ENCODE data around the gene FOXJ2. TPM values are rescaled to one million over a fixed set of nuclear protein-coding genes. Genes with fewer than 3 reads are reported as not detected.
"Not testable (repeated sequence)": the region's sequence is repeated elsewhere in the genome, so short reads cannot be mapped to it uniquely, and the experiment has no call there.

FOXJ2 gene
- total RNA-seq, 1 experiment from 2014 or later, result 30.3 TPM

DNA sequence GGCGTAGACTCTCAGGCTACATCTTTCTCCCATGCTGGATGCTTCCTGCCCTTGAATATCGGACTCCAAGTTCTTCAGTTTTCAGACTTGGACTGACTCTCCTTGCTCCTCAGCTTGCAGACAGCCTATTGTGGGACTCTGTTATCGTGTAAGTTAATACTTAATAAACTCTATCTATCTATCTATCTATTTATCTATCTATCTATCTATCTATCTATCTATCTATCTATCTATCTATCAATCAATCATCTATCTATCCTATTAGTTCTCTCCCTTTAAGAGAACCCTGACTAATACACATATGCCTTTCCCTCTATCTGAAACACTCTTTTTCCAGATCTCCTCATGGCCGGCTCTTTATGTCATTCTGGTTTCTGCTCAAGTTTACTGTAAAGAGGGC is 27.6 kb upstream of the FOXJ2 start:
- H3K4me3 ChIP-seq; BruUV-seq (replicated peaks); POLR2A ChIA-PET (ENCODE audit: unreplicated experiment); H3K36me3 ChIP-seq (ENCODE audit: low read depth); H3K9me2 ChIP-seq (ENCODE audit: insufficient read depth); H3K4me2 ChIP-seq; H4K20me1 ChIP-seq (ENCODE audit: insufficient read depth); H3K79me2 ChIP-seq (ENCODE audit: low read depth); H3F3A ChIP-seq (ENCODE audit: insufficient read depth, low read depth); H3K9me3 ChIP-seq (ENCODE audit: insufficient read depth, low read depth); H2AFZ ChIP-seq; H3K4me1 ChIP-seq (replicated peaks; ENCODE audit: insufficient read depth); DNase-seq; intact Hi-C loops (cut with micrococcal nuclease; ENCODE audit: unreplicated experiment); H3K27ac ChIP-seq; H3K27me3 ChIP-seq (ENCODE audit: insufficient read depth, low read depth); CTCF ChIA-PET: not testable (repeated sequence)

GRCh38 chr12:8011331-8011730 is 21.2 kb upstream of the FOXJ2 start:
- Histone ChIP-seq H3K4me1 (replicated peaks; ENCODE audit: insufficient read depth) (peaks cover 6% of the 10 kb centered on the region), H3K9me3 (ENCODE audit: insufficient read depth, low read depth) (no peaks in the 10 kb centered on the region), H3K9me2 (ENCODE audit: insufficient read depth) (no peaks in the 10 kb centered on the region), H2AFZ (no peak overlapping the region), H3F3A (ENCODE audit: insufficient read depth, low read depth) (peaks cover 17% of the 10 kb centered on the region), H3K4me3 (no peak overlapping the region), H3K4me2 (peak overlapping the region; percentile 15; the same call in 1 of the 2 replicates), H3K79me2 (ENCODE audit: low read depth) (no peaks in the 10 kb centered on the region), H3K36me3 (ENCODE audit: low read depth) (no peaks in the 10 kb centered on the region), H4K20me1 (ENCODE audit: insufficient read depth) (no peaks in the 10 kb centered on the region), H3K27ac (peak overlapping the region; percentile 26), H3K27me3 (ENCODE audit: insufficient read depth, low read depth) (no peaks in the 10 kb centered on the region)
- BruUV-seq (replicated peaks), result no TSS peak
- CTCF ChIA-PET, result interaction anchor here (0.7 to 0.9 kb wide), 2 partner anchors 67 to 78 kb away, joined by 4 to 7 read pairs; no protein-coding TSS in a partner anchor
- POLR2A ChIA-PET (ENCODE audit: unreplicated experiment), result interaction anchor here (0.5 to 0.7 kb wide), 3 partner anchors 91 to 428 kb away, joined by 3 to 37 read pairs (median 4); no protein-coding TSS in a partner anchor
- intact Hi-C loops (cut with micrococcal nuclease; ENCODE audit: unreplicated experiment), result no loop called here
- DNase-seq, result peak in 1 of 2 experiments; percentile 85
- TF ChIP-seq EZH2 (IDR thresholded peaks at IDR 0.05; ENCODE audit: low read depth), result no peak

GRCh38 chr12:8012651-8013309 is 19.7 kb upstream of the FOXJ2 start:
- Histone ChIP-seq H4K20me1 (ENCODE audit: insufficient read depth) (no peaks in the 10 kb centered on the region), H3K27me3 (ENCODE audit: insufficient read depth, low read depth) (peaks cover 12% of the 10 kb centered on the region), H3K79me2 (ENCODE audit: low read depth) (no peaks in the 10 kb centered on the region), H3K4me1 (replicated peaks; ENCODE audit: insufficient read depth) (peaks cover 6% of the 10 kb centered on the region), H3K4me3 (no peak overlapping the region), H3F3A (ENCODE audit: insufficient read depth, low read depth) (peaks cover 17% of the 10 kb centered on the region), H3K9me2 (ENCODE audit: insufficient read depth) (no peaks in the 10 kb centered on the region), H3K4me2 (no peak overlapping the region), H3K27ac (no peak overlapping the region), H2AFZ (no peak overlapping the region), H3K9me3 (ENCODE audit: insufficient read depth, low read depth) (no peaks in the 10 kb centered on the region), H3K36me3 (ENCODE audit: low read depth) (no peaks in the 10 kb centered on the region)
- ChIA-PET POLR2A (ENCODE audit: unreplicated experiment) (interaction anchor here (0.6 kb wide), 1 partner anchor 26 kb away, joined by 39 read pairs; no protein-coding TSS in a partner anchor), CTCF (interaction anchor here (0.7 kb wide), 1 partner anchor 532 kb away, joined by 5 read pairs; no protein-coding TSS in a partner anchor)
- intact Hi-C loops (cut with micrococcal nuclease; ENCODE audit: unreplicated experiment), result no loop called here
- no TSS peak for BruUV-seq (replicated peaks)
- DNase-seq, result peak in 1 of 2 experiments; percentile 55
- TF ChIP-seq, protein P1, sequence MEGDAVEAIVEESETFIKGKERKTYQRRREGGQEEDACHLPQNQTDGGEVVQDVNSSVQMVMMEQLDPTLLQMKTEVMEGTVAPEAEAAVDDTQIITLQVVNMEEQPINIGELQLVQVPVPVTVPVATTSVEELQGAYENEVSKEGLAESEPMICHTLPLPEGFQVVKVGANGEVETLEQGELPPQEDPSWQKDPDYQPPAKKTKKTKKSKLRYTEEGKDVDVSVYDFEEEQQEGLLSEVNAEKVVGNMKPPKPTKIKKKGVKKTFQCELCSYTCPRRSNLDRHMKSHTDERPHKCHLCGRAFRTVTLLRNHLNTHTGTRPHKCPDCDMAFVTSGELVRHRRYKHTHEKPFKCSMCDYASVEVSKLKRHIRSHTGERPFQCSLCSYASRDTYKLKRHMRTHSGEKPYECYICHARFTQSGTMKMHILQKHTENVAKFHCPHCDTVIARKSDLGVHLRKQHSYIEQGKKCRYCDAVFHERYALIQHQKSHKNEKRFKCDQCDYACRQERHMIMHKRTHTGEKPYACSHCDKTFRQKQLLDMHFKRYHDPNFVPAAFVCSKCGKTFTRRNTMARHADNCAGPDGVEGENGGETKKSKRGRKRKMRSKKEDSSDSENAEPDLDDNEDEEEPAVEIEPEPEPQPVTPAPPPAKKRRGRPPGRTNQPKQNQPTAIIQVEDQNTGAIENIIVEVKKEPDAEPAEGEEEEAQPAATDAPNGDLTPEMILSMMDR (conservative IDR thresholded peaks at IDR 0.05), result no peak
- TF ChIP-seq EZH2 (IDR thresholded peaks at IDR 0.05; ENCODE audit: low read depth), result no peak

GRCh38 chr12:8014836-8015235 is 17.7 kb upstream of the FOXJ2 start:
- Histone ChIP-seq H3K9me3 (ENCODE audit: insufficient read depth, low read depth) (no peaks in the 10 kb centered on the region), H3K9me2 (ENCODE audit: insufficient read depth) (no peaks in the 10 kb centered on the region), H3K36me3 (ENCODE audit: low read depth) (no peaks in the 10 kb centered on the region), H3K4me1 (replicated peaks; ENCODE audit: insufficient read depth) (peaks cover 12% of the 10 kb centered on the region), H3K27ac (no peak overlapping the region), H3K27me3 (ENCODE audit: insufficient read depth, low read depth) (peaks cover 33% of the 10 kb centered on the region), H4K20me1 (ENCODE audit: insufficient read depth) (no peaks in the 10 kb centered on the region), H2AFZ (no peak overlapping the region), H3K79me2 (ENCODE audit: low read depth) (no peaks in the 10 kb centered on the region), H3F3A (ENCODE audit: insufficient read depth, low read depth) (peaks cover 17% of the 10 kb centered on the region), H3K4me3 (no peak overlapping the region), H3K4me2 (no peak overlapping the region)
- BruUV-seq (replicated peaks), result no TSS peak
- intact Hi-C loops (cut with micrococcal nuclease; ENCODE audit: unreplicated experiment), result no loop called here
- ChIA-PET POLR2A (ENCODE audit: unreplicated experiment) (no interaction called here), CTCF (no interaction called here)
- no peak for DNase-seq
- no peak for TF ChIP-seq EZH2 (IDR thresholded peaks at IDR 0.05; ENCODE audit: low read depth)
- TF ChIP-seq, protein P1 (conservative IDR thresholded peaks at IDR 0.05), result no peak

DNA sequence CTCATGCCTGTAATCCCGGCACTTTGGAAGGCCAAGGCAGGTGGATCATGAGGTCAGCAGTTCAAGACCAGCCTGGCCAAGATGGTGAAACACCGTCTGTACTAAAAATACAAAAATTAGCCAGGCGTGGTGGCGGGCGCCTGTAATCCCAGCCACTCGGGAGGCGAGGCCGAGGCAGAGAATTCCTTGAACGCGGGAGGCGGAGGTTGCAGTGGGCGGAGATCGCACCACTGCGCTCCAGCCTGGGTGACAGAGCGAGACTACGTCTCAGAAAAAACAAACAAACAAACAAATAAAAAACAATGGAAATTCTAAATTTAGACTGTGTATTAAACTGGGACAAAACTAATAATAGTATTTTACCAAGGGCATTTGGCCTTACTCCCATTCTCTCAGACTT is 14.3 kb upstream of the FOXJ2 start:
- H3K4me2 ChIP-seq, result peak overlapping the region; percentile 79
- H3K4me3 ChIP-seq, result peak overlapping the region; percentile 56; the same call in 1 of the 2 replicates
- H3K9me3 ChIP-seq (ENCODE audit: insufficient read depth, low read depth); H3K4me1 ChIP-seq (replicated peaks; ENCODE audit: insufficient read depth); CTCF ChIA-PET; BruUV-seq (replicated peaks); H3K27ac ChIP-seq; H3F3A ChIP-seq (ENCODE audit: insufficient read depth, low read depth); H3K36me3 ChIP-seq (ENCODE audit: low read depth); H3K9me2 ChIP-seq (ENCODE audit: insufficient read depth); intact Hi-C loops (cut with micrococcal nuclease; ENCODE audit: unreplicated experiment); H2AFZ ChIP-seq; H4K20me1 ChIP-seq (ENCODE audit: insufficient read depth); POLR2A ChIA-PET (ENCODE audit: unreplicated experiment); DNase-seq; H3K79me2 ChIP-seq (ENCODE audit: low read depth): not testable (repeated sequence)
- H3K27me3 ChIP-seq (ENCODE audit: insufficient read depth, low read depth), result peaks cover 35% of the 10 kb centered on the region

All from PC-9 (cell line).